Measurements from ENCODE around the gene ALK.

GRCh38 chr2:29326926-29327325, 594.5 kb downstream of the ALK start:
- TF ChIP-seq POLR2A (IDR thresholded peaks at IDR 0.05; ENCODE audit: extremely low read depth, insufficient read length) (no peak), CTCF (IDR thresholded peaks at IDR 0.05; ENCODE audit: low read depth, low read length) (no peak), MAX (IDR thresholded peaks at IDR 0.05; ENCODE audit: low read depth, low read length) (no peak), MYC (IDR thresholded peaks at IDR 0.05; ENCODE audit: low read depth, low read length) (no peak)

Measured in NB4 (cell line).